Right lung (tissue), 5 donors: ENCODE data around the gene STAC3. TPM values are rescaled to one million over a fixed set of nuclear protein-coding genes. Genes with fewer than 3 reads are reported as not detected.
A peak's percentile ranks its signal among the peaks of the same experiment; 100 is the strongest.

Experiments
- DNase-seq, 2 donors: peaks; one replicate each; pipeline ENCODE4 v3.0.0-alpha.2; 2013
- polyA plus RNA-seq, 5 donors: library from polyadenylated mRNA; unstranded; fragments of 120-200 nt; gene quantifications; one replicate each; pipeline versions ENCODE4 v1.2.1 to v1.2.3, GENCODE V29; 2013; ENCODE audit warnings: inconsistent platforms in 1 of 5, low replicate concordance in 1 of 5; ENCODE audit not compliant: insufficient read length in 5 of 5, insufficient read depth in 1 of 5

The STAC3 gene
- polyA plus RNA-seq, 5 donors, result 2.9 to 20.8 (median 4.3) TPM

GRCh38 chr12:57255916-57256315, 4.9 kb upstream of the STAC3 start:
- no peak for DNase-seq

GRCh38 chr12:57254506-57255280, 3.7 kb upstream of the STAC3 start:
- no peak for DNase-seq

GRCh38 chr12:57250541-57250940, 446 bp downstream of the STAC3 start:
- no peak for DNase-seq

GRCh38 chr12:57248934-57249742, 1.8 kb downstream of the STAC3 start:
- no peak for DNase-seq

- no peak for DNase-seq
Observed at GRCh38 chr12:57247041-57247440, 3.9 kb downstream of the STAC3 start.

GRCh38 chr12:57244312-57244696, 6.7 kb downstream of the STAC3 start:
- no peak for DNase-seq

- peak; percentile 59 to 62 for DNase-seq
Observed at GRCh38 chr12:57243521-57244311, 7.3 kb downstream of the STAC3 start.

- no peak for DNase-seq
Observed at GRCh38 chr12:57242691-57243454, 8.1 kb downstream of the STAC3 start.

- no peak for DNase-seq
Observed at GRCh38 chr12:57242329-57242690, 8.7 kb downstream of the STAC3 start.

GRCh38 chr12:57241402-57242310, 9.3 kb downstream of the STAC3 start:
- no peak for DNase-seq

- no peak for DNase-seq
Observed at GRCh38 chr12:57240926-57241401, 10.0 kb downstream of the STAC3 start.

- DNase-seq, result no peak
Observed at GRCh38 chr12:57240066-57240921, 10.7 kb downstream of the STAC3 start.

GRCh38 chr12:57239587-57240065, 11.4 kb downstream of the STAC3 start:
- no peak for DNase-seq

- DNase-seq, result peak; percentile 81 to 85
Observed at GRCh38 chr12:57238854-57239554, 12.0 kb downstream of the STAC3 start.

- DNase-seq, result no peak
Observed at GRCh38 chr12:57237932-57238853, 12.8 kb downstream of the STAC3 start.

GRCh38 chr12:57237596-57237931, 13.4 kb downstream of the STAC3 start:
- no peak for DNase-seq

GRCh38 chr12:57236925-57237595, 13.9 kb downstream of the STAC3 start:
- no peak for DNase-seq
